LNCaP clone FGC (cell line): ENCODE measurements around the gene FAM187B.

Experiments used
- DNase-seq: peaks from one replicate; pipeline ENCODE4 v3.0.0-alpha.2; 2011; ENCODE audit warnings: low read depth
- H3K4me3 ChIP-seq: 2 replicates; pipeline ENCODE4 v1.5.1; 2011; ENCODE audit warnings: mild to moderate bottlenecking, low read depth, low read length, control low read depth
- TF ChIP-seq, protein P1 (sequence below): IDR thresholded peaks from 2 replicates; pipeline ENCODE4 v1.5.1; 2012; ENCODE audit warnings: mild to moderate bottlenecking; ENCODE audit not compliant: control insufficient read depth, insufficient read depth; ENCODE audit errors: extremely low read depth

FAM187B gene

GRCh38 chr19:35271546-35271945 is 43.0 kb upstream of the FAM187B start:
- TF ChIP-seq, protein P1, sequence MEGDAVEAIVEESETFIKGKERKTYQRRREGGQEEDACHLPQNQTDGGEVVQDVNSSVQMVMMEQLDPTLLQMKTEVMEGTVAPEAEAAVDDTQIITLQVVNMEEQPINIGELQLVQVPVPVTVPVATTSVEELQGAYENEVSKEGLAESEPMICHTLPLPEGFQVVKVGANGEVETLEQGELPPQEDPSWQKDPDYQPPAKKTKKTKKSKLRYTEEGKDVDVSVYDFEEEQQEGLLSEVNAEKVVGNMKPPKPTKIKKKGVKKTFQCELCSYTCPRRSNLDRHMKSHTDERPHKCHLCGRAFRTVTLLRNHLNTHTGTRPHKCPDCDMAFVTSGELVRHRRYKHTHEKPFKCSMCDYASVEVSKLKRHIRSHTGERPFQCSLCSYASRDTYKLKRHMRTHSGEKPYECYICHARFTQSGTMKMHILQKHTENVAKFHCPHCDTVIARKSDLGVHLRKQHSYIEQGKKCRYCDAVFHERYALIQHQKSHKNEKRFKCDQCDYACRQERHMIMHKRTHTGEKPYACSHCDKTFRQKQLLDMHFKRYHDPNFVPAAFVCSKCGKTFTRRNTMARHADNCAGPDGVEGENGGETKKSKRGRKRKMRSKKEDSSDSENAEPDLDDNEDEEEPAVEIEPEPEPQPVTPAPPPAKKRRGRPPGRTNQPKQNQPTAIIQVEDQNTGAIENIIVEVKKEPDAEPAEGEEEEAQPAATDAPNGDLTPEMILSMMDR = no peak
- no peak overlapping the region for H3K4me3 ChIP-seq
- DNase-seq = no peak

DNA sequence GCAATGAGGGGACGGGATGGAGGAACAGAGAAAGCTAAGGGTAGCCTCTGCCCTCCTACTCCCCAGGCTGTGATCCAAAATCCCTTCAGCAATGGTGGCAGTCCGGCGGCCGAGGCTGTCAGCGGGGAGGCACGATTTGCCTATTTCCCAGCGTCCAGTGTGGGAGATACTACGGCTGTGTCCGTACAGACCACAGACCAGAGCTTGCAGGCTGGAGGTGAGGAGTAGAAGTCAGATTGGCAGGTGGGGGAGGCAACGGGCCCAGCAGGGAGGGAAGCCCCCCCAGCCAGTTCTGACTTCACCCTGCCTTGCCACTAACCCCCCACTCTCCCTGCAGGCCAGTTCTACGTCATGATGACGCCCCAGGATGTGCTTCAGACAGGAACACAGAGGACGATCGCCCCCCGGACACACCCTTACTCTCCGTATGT is 41.9 kb upstream of the FAM187B start:
- H3K4me3 ChIP-seq = peak overlapping the region; percentile 58
- TF ChIP-seq, protein P1 = no peak
- no peak for DNase-seq

DNA sequence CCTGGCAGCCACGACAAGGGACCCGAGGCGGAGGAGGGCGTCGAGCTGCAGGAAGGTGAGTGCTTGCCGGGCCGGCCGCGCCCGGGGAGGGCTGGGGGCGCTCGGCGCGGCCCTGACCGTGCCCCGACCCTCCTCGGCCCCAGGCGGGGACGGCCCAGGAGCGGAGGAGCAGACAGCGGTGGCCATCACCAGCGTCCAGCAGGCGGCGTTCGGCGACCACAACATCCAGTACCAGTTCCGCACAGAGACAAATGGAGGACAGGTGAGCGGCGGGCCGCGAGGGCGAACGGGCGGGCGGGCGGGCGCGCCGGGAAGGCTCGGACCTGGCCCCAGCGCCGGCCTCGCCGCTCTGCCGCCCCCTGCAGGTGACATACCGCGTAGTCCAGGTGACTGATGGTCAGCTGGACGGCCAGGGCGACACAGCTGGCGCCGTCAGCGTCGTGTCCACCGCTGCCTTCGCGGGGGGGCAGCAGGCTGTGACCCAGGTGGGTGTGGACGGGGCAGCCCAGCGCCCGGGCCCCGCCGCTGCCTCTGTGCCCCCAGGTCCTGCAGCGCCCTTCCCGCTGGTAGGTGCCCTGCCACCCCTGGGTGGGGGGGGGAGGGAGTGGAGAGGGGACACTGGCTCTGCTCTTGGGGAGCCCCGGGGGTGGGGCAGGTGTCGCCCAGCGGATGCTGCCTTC is 41.0 kb upstream of the FAM187B start:
- peak; percentile 61 for DNase-seq
- TF ChIP-seq, protein P1 = peak; percentile 68
- peak overlapping the region; percentile 58 for H3K4me3 ChIP-seq

DNA sequence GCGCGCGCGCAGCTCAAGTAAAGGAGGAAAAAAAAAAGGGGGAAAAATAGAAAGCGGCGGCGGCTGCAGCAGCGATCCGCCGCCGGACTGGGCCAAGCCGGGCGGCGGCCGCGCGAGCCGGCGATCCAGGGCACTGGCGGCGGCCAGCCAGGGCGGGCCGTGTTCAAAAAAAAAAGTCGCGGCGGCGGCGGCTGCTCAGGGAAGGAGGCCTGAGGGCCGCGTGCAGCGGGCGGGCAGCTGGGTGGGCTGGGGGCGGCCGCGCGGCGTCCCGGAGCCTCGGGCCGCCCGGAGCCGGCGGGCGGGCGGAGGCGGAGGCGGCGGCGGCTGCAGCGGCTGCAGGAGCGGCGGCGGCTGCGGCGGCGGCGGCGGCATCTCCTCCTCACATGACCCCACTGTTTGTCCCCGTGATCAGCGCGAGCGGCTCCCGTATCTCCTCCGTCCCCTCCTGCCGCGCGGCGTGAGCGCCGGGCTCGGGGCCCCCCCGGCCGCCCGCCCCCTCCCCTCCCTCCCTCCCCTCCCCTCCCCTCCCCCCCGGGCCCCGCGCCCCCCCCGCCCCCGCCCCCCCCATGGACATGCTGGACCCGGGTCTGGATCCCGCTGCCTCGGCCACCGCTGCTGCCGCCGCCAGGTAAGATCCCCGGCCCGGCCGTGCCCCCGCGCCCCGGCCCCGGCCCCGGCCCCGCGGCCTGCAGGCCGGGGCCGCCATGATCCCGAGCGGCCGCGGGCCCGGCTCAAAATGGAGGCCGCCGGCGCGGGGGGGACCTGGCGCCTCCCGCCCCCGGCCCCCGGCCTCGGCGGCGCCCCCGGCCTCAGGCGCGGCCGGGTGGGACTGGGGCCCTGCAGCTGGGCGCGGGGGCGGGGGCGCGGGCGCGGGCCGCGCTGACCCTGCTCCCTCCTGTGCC is 40.2 kb upstream of the FAM187B start, which contains the start of gene USF2:
TSS of gene USF2 (plus strand) at position 427 of the 902 bp plus-strand sequence. CDS start at position 567, 140 bp downstream.
- peak; percentile 37 for DNase-seq
- H3K4me3 ChIP-seq = peak within 1 kb of the TSS; percentile 91
- TF ChIP-seq, protein P1 = no peak

- no peak for DNase-seq
- peak overlapping the region; percentile 91 for H3K4me3 ChIP-seq
- TF ChIP-seq, protein P1 = no peak
Observed at GRCh38 chr19:35267818-35268535, 39.4 kb upstream of the FAM187B start.

DNA sequence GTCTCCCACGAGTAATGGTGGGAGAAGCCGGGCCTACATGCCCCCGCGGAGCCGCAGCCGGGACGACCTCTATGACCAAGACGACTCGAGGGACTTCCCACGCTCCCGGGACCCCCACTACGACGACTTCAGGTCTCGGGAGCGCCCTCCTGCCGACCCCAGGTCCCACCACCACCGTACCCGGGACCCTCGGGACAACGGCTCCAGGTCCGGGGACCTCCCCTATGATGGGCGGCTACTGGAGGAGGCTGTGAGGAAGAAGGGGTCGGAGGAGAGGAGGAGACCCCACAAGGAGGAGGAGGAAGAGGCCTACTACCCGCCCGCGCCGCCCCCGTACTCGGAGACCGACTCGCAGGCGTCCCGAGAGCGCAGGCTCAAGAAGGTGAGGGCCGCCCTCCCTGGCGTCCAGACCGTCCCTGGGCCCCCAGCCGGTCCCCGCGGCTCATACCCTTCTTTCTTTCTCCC is 38.8 kb upstream of the FAM187B start:
- no peak for DNase-seq
- peak overlapping the region; percentile 91 for H3K4me3 ChIP-seq
- TF ChIP-seq, protein P1 = no peak
